ENCODE measurements around the gene PWP2.
"Not testable (repeated sequence)": the region's sequence is repeated elsewhere in the genome, so short reads cannot be mapped to it uniquely, and the experiment has no call there.

PWP2 gene

DNA sequence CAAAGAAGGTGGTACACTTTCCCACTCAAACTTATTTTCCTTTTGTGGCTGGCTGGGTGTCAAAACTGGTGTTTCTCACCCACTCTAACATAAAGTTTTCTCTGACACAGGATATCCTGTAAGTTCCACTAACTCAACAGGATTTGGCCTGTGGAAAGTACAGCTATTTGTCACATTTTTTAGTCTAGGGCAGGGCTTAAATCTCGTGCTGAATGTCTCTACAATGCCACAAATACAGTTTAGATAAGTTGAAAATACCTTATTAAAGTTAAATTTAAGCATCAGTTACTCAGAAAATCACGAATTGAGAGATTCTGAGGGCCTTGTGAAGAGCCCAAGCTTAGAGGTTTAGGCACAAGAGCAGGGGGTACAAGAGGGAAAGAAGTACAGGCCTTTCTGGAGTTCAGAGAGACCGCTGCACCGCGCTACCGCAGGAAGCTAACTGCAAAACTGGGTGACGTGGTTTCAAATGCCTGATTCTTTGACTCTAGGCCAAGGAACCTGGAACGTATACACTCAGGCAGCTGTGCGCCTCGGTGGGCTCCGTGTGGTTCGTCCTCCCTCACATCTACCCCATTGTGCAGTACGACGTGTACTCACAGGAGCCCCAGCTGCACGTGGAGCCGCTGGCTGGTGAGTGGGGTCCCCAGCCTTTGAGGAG is 23.4 kb upstream of the PWP2 start:
- no peak for DNase-seq

DNA sequence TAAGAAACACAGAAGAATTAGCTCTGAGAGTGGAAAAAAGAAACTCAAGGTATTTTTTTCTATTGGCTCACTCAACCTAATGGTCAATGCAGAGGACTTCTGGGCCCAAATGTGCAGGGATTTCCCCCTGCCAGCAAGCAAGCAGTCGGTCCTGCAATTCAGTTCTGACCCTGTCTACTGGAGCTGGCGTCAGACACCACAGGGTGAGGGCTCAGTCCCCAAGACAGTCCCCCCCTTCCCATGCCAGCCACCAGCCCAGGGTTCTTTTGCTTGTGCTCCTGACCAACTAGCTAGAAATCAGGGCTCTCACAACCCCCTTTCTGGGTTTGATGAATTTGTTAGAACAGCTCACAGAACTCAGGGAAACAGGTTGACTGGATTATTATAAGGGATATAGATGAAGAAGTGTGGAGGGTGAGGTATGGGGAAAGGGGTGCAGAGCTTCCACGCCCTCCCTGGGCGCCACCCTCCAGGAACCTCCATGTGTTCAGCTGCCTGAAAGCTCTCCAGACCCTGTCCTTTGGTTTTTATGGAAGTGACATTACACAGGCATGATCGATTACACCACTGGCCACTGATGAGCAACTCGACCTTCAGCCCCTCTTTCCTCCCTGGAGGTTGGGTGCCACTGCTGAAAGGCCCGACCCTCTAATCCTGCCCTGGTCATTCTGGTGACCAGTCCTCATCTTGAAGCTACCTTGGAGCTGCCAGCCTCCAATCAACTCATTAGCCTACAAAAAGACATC is 22.5 kb upstream of the PWP2 start:
- DNase-seq, result no peak

DNA sequence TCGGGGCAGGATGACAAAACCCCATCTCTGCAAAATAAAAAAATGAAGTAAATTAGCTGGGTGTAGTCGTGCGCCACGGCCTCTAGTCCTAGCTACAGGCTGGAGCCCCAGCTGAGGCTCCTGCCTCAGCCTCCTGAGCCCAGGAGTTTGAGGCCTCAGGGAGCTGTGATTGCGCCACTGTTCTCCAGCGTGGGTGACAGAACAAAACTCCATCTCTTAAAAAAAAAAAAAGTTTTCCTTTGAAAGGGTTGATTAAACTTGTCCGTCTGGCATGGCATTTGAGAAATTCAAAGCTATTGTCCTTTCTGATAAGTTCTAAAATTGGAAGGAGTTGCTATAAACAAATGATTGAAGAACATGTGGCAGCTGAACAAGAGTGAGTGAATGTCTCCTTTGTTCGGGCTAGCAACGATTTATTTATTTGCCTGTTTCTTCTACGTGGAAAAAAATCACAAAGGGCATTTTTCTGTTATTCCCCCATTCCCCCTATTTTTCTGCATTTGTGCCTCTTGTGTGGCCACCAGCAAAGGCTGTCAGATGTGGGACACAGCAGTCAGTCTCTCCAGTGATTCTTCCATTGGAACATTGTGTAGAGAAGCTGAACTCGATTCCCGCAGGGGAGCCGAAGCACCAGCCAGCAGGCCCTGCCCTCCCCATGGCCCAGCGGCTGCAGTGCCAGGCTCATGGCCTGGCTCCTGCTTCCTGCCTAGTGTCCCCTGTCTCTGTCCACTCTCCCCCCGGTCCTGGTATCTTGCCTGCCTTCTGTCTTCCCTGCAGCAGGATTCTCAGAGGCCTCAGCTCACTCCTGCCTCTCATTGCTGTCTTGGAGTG is 21.5 kb upstream of the PWP2 start:
- no peak for DNase-seq

DNA sequence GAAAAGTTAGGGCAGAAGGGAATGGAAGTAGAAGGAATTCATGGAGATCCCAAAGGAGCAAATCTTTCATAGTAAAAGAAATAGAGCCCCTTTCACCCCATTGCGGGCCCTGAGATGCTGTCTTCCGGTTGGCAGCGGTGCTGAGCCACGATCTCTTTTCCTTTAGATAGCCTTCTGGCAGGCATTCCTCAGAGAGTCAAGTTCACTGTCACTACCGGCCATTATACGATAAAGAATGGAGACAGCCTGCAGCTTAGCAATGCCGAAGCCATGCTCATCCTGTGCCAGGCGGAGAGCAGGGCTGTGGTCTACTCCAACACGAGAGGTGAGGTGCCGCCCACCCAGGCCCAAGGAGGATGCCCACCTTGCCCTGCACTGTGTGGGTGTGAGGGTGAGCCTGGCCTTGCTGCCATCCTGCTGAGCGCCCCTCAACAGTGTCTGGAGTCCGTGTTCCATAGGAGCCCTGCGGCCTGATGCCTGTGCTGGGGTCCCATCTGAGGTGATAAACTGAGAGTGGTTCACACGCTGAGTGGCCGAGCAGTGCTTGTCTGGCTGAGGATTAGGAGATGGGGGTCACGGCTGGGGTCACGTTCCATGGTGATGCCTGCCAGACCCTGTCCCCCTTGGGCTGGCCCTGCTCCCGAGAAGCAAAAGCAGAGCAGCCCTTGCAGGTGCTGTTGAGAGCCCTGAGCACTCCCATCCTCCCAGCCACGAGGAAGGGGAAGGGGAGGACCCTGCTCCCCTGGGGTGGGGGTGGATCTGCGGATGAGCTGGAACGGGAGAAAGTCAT is 20.4 kb upstream of the PWP2 start:
- no peak for DNase-seq

DNA sequence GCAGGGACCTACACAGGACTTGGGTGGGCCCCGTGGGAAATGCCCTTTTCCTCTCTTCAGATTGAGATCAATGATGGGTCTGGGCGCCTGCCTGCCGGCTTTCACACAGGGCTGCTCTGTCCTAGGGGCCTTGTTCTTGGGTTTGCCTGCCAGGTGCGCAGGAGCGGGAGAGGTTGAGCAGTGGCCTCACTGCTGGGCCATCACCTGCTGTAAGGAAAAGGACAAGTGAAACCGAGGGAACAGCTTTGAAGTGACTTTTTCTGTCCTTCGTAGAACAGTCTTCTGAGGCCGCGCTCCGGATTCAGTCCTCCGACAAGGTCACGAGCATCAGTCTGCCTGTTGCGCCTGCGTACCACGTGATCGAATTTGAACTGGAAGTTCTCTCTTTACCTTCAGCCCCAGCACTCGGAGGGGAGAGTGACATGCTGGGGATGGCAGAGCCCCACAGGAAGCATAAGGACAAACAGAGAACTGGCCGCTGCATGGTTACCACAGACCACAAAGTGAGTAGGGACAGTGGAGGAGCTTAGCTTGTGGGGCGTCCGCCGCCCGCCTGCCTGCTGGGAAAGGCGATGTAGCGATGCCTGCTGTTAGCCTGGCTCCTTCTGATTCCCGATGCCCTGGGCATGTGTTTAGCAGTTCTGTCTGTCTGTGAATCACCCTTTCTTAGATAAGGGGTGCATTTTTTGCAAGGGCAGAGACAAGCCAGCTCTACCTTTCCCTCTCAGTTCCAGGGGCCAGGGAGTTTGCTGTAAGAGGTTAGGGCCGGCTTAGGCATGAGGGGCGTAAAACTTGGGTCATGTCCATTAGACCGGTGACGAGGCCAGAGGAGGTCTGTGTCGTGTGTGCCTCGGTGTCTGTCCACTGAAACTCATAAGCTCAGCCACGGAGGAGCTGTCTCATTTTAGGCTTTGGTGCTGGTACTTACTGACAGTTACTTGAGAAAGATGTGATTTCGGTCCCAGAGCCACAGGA is 19.5 kb upstream of the PWP2 start:
- no peak for DNase-seq

DNA sequence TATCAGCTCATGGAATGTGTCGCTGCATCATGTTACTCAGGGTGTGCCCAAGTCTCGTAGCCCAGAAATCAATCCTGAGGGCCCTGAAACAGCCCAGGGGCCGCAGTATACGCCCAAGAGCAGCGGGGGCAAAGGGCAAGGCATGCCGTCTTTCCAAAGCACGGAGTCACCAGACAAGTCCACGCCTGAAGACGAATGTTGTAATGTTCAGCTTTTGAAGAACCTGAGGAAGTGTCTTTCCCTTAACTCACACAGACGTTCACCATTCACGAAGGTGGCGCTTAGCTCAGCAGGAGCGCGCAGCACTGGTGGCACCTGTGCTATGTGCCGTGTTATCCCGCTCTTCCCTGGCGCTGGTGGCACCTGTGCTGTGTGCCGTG is 18.8 kb upstream of the PWP2 start:
- DNase-seq, result no peak

DNA sequence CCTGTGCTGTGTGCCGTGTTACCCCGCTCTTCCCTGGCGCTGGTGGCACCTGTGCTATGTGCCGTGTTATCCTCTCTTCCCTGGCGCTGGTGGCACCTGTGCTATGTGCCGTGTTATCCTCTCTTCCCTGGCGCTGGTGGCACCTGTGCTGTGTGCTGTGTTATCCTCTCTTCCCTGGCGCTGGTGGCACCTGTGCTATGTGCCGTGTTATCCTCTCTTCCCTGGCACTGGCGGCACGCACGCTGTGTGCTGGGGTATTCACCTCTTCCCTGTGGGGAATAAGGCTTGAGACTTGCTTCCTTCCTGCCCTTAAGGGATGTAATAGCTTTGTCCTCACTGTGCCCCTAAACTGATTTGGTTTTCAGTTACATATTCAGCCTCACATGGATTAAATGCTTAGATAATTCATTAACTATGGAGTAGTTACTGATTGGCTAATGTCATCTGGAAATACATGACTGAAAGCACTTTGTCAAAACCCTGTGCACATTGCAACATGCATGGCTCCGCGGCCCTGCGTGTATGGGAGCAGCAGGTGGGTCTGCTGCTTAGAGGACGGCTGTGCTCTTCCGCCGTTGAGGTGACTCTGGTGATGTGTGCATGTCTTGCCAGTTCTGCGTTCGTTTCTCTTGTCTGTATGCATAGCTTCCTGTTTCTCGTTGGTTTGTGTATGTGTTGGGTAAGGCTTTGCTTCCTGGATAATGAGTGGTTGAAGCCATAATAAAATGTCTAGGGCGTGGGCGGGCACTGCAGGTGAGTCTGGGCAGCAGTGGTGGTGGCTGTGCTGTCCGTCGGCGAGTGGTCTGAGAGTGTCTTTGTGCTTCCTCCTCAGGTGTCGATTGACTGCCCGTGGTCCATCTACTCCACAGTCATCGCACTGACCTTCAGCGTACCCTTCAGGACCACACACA is 17.9 kb upstream of the PWP2 start:
- no peak for DNase-seq

DNA sequence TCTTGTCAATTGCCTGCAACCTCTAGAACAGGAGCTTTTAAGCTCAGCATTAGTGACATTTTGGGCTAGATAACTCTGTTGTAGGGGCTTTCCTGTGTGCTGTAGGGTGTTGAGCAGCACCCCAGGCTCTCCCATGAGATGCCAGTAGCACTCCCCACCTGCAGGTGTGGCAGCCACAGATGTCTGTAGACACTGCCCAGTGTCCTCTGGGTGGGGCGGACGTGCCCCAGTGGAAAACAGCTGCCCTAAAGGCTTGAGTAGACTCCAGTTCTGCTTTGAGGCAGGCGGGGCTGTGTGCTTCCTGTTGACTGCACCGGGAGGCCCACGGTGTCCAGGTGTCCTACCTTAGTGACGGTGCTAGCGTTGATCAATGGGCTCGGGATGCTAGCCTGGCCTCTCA is 16.9 kb upstream of the PWP2 start:
- DNase-seq, result no peak

DNA sequence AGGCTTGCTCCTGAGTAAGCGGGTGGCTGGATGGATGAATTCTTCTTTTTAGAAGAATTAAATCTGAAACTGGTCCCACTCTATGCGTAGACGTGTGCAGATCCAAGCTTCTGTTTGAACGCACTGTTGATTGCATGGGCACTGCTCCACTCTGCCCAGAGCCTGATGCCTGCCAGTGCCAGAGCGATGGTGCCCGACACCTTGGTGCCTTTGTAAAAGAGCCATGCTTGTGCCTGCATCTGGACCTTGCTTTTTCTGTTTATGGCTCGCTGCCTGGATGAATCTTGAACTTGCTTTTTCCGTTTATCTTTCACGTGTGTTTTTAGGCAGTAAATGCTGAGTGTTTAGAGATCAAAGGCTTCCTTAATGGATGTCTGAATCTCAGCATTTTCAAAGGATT is 15.0 kb upstream of the PWP2 start:
- DNase-seq, result no peak

DNA sequence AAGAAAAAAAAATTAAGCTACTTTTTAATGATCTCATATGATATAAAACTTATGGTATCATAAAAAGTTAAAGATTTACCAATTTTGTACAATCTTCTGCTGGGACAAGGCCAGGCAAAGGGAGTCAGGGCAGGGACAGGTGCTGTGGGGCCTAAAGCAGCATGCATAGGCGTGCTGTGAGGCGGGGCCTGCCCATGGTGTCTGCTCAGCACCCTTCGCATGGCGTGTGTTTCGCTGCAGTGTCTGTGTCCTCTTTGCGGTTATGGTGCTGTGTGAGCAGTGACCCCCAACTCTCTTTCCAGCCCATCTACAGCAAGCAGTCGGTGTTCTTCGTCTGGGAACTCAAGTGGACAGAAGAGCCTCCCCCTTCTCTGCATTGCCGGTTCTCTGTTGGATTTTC is 13.4 kb upstream of the PWP2 start:
- no peak for DNase-seq

DNA sequence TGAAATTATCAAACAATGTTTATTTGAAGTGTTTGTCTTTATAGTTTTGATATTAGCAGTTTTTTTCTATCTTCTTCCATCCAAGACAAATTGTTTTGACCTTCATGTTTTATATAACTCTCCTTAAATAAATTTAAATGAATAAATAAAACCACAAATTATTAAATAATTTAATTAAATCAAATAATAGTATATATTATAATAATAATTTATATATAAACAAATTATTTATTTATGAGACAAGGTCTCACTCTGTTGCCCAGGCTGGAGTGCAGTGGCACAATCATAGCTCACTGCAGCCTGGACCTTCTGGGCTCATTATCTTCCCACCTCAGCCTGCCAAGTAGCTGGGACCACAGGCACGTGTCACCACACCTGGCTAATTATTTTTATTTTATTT is 12.4 kb upstream of the PWP2 start:
- DNase-seq, result no peak

DNA sequence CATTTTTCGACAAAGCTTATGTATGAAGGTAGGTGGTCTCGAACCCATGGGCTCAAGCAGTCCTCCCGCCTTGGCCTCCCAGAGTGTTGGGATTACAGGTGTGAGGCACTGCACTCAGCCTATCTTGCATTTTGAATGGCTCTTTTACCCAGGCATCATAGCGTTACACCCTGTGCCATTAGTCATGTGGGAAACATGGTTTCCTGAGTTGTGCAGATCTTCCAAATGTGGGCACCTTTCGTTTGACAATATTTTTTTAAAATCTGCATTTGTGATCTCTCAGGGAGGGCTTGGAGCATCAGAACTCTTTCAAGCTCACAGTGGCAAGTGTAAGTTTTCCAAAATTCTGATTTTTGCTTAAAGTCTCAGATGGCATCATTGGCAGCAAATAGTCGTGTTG is 8.7 kb upstream of the PWP2 start:
- DNase-seq, result not testable (repeated sequence)

DNA sequence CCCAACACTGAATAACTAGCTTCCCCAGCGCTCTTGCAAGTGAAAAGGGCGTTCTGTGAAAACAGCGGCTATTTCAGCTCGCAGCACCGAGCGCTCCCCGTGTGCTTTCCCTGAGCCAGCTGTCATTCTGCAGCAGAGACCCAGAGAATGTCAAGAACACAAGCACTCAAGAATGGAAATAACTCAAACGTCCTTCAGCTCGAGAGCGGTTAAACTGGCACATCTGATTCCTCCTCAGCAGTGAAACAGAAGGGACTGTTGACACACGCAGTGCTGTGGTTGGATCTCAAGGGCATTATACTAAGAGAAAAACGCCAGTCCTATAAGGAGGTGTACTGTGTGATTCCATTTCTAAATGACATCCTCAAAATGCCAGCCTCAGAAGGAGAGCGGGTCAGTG is 8.2 kb upstream of the PWP2 start:
- not testable (repeated sequence) for DNase-seq

DNA sequence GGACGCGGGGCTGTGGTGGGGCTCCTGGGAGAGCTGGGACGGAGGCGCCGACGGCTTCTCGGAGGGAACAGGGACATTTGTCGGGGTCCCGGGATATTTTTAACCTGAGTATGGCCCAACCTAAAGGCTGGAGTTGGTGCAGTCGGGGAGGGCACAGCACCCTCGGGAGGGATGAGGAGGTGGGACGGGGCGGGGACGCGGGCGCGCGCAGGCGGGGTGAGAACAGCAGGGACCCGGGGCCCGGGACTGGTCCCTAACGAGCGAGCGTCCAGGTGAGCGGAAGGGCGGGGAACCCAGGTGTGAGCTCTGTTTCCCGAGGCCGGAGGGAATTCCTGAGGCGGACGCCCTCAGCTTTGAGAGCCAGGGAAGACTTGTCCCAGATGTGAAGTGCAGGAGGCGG is 390 bp downstream of the PWP2 start:
- DNase-seq, result not testable (repeated sequence)

DNA sequence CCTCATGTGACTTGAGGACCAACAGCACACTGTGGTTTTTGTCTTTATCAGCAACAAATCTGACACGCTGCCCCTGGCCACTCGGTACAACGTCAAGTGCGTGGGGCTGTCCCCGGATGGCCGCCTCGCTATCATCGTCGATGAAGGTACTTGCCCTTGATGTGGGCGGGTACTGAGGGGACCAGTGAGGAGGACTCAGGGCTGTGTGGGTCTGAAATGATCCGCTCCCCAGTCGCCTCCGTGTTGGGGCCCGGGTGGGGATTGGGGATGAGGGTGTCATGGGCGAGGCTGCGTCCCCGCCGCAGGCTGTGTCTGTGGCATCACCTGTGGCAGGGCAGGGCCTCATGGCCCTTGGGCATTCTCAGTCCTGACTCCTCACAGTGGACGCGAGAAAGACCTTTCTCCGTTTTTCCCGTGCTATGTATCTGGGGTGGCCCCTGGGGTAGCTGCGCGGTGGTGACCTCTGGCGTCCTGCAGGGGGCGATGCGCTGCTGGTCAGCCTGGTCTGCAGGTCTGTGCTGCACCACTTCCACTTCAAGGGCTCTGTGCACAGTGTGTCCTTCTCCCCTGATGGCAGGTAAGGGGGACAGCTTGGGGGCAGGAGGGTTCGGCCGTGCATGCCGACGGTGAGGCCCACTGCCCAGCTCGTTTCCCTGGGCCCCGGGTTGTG is 6.6 kb downstream of the PWP2 start:
- not testable (repeated sequence) for DNase-seq

DNA sequence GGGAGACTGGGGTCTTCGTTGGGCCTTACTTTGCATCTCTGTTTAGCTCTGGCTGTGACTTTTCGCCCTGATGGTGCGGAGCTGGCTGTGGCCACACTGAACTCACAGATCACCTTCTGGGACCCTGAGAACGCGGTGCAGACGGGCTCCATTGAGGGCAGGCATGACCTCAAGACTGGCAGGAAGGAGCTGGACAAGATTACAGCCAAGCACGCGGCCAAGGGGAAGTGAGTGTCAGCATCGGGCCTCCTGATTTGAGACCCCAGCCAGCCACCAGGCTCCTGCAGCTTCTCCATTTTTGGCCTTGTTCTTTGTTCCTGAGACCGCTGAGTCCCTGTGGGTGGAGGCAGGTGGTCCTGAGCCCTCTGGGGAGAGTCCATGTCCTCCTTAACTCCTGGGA is 14.9 kb downstream of the PWP2 start:
- not testable (repeated sequence) for DNase-seq

DNA sequence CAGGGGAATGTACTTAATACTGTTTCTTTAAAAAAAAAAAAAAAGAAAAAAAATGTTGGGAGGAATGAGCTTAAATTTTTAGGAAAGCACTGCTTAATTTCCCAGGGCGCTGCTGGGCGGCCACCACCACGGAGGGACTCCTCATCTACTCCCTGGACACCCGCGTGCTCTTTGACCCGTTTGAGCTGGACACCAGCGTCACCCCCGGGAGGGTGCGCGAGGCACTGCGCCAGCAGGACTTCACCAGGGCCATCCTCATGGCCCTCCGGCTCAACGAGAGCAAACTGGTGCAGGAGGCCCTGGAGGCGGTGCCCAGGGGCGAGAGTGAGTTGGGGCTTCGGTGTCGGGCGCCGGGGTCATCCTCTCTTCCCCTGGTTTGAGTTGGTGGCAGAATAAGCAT is 20.6 kb downstream of the PWP2 start:
- not testable (repeated sequence) for DNase-seq

DNA sequence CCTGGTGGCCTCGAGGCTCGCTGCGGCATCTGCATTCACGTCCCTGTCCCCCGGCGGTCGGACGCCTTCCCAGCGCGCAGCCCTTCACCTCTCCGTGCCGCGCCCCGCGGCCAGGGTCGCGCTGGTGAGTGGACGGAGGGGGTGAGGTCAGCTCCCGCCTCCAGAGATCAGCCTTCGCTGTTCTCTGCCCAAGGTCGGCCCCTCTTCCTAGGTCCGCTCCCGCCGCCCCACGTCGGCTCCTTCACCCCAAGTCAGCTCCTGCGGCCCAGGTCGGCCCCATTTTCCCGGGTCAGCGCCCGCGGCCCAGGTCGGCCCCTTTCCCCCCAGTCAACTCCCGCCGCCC is 26.5 kb downstream of the PWP2 start:
- not testable (repeated sequence) for DNase-seq

DNA sequence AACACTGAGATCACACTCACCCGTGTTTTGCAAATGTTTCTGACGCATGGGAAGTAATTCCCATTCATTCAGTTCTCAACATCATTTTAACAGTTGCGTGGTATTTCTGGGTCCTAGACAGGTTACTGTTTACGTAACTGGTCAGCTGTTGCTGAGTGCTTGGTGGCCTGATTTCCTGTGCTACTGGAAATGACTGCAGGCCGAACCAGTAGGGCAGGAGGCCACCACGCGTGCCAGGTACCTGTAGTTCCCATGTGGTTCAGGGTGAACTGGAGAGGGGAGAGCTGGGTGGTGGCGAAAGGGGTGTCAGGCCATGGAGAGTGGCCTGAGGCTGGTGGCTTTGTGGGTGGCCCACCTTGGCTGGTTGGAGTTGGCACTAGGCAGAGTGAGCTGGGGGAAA is 27.5 kb downstream of the PWP2 start:
- not testable (repeated sequence) for DNase-seq

DNA sequence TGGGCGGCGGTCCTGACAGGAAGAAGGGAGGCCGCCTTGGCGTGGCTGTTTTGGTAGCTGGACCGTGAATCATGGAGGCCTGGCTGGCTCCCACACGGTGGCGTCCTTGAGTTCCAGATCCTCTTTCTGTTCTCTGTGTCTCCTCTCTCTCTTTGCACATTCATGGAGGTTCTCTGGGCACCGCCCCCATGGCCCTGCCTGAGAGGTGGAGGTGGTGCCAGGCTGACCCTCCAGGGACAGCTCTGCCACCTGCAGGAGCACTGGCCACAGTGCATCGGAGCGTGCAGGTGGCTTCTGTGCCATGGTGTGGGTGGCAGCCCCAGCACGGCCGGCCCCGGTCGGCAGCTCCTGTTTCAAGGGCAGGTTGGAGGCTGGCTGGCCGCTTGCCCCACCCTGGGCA is 30.8 kb downstream of the PWP2 start:
- not testable (repeated sequence) for DNase-seq
